DMS79 (cell line): ENCODE data around the gene PRKCA.

Source experiments
- DNase-seq: peaks from one replicate; lab custom pipeline; 2025; lab: John Stamatoyannopoulos, UW

Gene PRKCA

GRCh38 chr17:66746736-66747135 lies 444.3 kb downstream of the PRKCA start:
- no peak for DNase-seq

DNA sequence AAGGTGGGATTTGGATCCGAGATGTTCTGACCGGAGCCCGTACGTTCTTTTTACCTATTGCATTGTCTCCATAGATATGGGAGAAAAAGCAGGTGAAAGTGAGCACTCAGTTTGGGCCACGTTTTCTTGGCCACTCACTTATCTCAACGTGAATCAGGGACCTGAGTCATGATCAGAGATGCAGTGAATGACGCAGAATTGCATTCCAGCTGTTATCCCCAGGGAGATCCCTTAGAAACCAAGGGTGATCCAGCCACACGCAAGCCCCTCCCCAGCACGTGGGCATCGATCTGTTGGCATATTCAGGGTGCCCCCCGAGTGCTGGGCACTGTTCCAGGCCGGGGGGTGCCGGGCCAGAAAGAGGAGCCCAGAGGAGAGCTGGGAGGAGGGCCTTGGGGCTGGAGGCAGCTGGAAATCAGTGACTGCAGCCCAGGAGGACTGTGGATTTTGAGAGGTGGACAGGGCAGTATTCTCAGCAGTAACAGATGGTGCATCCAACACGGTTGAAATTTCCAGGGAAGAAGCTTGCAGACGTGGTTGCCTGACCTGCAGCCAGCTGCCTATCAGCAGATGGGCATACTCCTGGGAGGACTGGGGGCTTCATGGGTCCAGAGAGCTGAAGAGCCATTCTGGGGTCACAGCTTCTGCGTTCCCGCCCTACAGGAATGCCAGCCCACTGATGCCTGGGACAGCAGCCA lies 445.3 kb downstream of the PRKCA start:
- no peak for DNase-seq

GRCh38 chr17:66748578-66748977 lies 446.2 kb downstream of the PRKCA start:
- DNase-seq = no peak

DNA sequence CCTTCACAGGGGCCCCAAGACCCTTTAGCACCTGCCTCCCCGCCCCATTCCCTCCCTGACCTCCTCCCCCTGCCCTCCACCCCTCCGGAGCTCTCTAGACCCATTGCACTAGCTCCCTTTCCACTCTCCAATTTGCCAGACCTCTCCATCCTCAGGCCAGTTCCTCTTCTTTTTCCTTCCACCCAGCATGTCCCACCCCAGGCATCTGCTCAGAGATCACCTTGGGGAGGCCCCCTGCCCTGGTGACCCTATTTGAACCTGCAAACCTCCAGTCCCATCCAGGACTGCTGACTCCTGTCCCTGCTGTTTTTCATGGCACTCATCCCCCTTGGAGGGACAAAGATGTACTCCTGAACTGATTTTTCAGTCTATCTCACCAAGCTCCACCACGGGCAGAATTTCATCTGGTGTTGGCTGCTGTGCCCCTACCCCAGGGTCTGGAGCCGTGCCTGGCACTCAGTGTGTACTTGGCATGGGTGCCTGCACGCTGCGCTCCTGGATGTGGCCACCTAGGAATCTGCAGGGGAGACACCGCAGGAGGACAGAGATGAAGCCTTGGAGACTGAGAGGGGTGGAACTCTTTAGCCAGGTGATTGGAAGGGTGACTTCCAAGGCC lies 446.9 kb downstream of the PRKCA start:
- DNase-seq = no peak

DNA sequence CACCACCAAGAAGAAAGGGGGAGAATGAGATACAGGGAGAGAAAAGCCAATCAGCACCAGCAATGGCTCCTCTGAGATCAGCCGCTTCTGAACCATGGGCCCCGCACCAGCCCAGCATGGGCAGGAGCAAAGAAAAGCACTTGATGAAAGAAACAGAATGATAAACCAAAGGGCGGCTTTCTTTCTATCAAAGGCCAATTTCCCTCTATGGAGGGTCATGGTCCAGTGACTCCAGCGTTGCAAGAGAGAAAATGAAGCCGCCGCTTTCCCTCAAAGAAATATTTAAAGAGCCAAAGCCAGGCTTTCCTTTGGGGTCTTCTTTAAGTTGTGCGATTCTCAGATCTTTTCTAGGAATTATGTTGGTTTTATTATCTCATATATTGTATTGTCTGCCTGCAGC lies 447.7 kb downstream of the PRKCA start:
- no peak for DNase-seq

DNA sequence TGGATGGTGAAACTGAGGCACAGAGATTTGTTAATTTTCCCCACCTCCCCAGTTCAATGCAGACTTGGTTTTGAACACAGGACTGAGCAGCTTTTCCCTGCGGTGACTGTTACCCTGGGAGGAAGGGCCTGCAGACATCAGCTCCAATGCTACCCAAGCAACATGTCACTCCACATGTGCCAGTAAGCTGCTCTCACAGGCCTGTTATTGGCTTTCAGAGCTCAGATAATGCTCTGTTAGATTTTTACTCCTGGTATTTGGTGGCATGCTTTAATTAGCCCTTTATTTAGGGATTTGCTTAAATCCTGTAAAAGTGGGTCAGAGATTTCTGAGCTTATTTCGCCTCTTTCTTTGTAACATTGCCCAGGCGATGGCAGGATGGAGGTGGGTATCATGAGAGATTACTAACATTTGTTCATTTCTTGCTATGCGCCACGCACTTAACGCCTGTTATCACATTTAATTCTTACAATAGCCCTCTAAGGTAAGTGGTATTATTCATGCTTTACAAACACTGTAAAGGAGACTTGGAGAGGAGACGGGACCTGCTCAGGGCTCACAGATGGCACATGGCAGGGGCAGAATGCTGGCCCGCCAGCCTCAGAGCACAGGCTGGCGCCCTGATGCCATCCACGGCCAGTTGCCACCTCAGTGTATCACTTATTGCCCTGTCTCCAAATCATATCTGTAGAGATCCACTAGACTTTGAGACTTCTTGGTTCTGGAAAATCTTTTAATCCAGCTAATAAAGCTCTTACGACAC lies 448.5 kb downstream of the PRKCA start:
- DNase-seq = peak; percentile 8

DNA sequence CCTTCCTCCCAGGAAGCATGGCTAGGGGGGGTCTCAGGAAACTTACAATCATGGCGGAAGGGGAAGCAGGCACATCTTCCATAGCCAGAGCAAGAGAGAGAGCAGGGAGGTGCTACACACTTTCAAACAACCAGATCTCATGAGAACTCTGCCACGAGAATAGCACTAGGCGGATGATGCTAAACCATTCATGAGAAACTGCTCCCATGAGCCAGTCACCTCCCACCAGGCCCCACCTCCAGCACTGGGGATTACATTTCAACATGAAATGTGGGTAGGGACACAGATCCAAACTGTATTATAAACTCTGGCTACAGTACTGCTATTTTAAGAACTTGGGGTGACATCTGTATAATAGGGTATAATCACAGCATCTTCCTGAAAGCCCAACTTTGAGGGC lies 449.4 kb downstream of the PRKCA start:
- no peak for DNase-seq

GRCh38 chr17:66752411-66752810 lies 450.0 kb downstream of the PRKCA start:
- no peak for DNase-seq

GRCh38 chr17:66753126-66753920 lies 450.9 kb downstream of the PRKCA start:
- no peak for DNase-seq

GRCh38 chr17:66755101-66755943 lies 452.9 kb downstream of the PRKCA start:
- DNase-seq = peak; percentile 76

DNA sequence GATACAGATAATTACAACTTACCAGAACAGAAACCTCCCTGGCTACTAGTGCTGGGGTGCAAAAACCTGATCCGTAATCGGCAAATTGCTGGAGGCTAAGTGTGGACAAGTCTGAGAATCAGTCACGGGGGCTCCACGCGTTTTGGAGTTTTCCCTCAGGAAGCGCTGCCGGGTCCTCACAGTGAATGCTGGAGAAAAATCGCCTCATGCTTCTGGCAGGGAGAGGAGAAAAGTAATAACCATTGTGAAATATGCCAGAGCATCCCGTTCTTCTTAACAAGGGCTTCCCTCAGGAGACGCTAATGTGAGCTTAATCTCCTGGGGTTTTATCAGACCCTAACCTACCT lies 453.5 kb downstream of the PRKCA start:
- DNase-seq = no peak

GRCh38 chr17:66760324-66760723 lies 457.9 kb downstream of the PRKCA start:
- no peak for DNase-seq

DNA sequence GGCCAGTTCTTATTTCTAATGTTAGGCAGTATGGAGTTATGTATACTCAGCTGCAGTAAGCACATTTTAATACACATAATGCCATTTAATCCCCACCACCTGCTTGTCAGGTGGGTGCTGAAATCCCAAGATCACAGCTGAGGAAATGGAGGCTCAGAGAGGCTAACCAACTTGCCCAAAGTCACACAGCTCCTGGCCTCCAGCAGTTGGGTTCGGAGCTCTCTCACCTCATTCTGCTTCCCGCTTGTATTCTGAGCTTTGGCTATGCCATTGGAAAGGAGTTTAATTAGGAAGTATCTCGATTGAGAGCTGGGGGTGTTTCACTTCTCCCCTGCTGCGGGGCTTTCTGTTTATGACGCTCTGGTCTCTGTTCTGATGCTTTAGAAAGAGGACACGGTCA lies 459.9 kb downstream of the PRKCA start:
- no peak for DNase-seq

DNA sequence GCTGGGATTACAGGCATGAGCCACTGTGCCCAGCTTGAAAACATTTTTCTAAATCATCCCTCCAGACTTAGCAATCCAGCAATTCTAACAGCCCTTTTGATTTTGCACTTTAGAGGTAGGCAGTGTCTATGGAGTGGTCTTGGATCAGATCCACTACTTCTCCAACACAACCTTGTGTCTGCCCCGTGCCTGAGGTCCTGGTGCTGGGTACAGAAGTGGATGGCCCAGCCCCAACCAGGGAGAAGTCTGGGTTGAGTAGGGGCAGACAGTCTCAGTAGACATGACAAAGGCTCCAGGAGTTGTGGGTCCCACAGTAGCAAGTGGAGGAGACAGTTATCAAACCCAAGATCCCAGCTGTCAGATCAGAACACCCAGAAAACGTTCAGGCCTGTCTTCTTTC lies 460.6 kb downstream of the PRKCA start:
- no peak for DNase-seq

DNA sequence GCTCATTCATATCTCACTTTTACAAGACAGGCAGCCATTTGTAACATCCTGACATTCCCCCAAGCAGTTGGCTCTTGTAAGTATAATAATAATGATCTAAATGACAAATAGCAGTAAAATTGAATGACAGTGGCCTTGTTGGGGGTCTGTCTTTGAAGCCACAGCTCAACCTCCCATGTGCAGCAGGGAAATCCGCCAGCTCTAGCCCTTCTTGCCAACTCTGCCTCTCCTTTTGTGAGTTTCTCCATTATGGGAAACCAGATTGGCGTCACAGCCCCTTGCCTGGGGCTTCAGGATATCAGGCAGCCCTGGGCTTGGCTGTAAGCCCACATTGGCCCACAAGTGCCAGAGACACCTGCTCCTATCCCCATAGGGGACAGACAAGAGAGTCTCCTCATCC lies 462.1 kb downstream of the PRKCA start:
- DNase-seq = peak; percentile 76

DNA sequence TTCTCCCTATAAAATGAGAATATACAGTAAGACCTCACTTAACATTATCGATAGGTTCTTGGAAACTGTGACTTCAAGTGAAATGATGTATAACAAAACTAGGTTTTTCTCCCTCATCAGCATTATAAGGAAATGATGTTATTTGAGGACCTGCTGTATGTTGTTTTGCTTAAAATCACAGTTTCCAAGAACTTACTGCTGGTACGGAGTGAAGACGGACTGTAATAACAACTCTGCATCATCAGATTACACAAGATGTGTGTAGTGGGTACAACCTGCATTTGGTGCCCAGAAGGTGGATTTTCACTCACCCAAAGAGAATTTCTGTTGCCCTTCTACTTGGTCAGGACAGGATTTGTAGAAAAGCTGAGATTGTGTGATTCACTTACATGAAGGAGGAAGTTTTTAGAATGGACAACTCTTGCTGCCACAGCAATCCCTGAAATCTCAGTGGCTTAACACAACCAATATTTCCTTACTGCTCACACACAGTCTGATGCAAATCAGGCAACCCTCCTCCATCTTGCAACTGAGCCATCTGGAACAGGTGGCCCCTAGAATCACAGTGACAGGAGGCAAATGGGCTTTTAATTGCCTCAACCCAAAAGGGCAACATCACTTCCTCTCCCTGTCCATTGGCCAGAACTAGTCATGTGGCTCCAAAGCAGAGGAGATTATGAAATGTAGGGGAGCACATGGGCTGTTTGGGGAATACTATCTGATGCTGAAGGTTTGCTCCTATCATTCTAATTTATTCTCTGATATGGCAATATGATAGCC lies 464.9 kb downstream of the PRKCA start:
- DNase-seq = no peak

- DNase-seq = no peak
Measured at GRCh38 chr17:66769911-66770310, 467.5 kb downstream of the PRKCA start.

DNA sequence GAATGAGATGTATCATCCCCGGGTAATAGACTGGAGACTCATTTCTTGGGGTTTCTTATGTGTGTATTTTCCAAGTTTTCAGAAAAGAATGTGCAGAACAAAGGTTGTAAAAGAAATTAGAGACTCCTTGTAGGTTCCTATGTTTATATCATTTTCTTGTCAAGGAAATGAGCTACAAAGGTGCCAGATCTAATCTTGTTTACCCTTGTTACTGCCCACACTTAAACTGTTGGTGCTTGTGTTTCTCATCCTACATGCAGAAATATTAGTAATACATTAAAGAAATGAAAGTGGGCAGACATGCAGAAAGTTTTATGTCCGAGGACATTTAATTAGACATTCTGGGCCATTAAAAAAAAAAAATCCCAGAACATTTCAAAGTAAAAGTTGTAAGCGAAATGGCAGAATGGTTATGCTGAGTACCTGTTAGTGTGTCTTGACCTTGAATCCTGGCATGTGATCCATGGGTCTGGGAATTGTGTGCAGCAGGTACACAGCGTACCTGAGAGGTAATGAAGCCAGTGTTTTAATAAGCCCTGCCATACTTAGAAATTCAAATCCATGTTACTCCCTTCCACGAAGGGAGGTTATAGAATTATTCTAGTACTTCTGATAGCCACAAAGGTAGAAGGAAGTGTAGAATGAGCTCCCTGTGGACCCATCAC lies 469.9 kb downstream of the PRKCA start:
- DNase-seq = no peak

- DNase-seq = no peak
Measured at GRCh38 chr17:66775271-66775670, 472.9 kb downstream of the PRKCA start.

GRCh38 chr17:66775881-66776400 lies 473.5 kb downstream of the PRKCA start:
- no peak for DNase-seq
